HG03571 (cell line): ENCODE data around the gene OR51A7.
"Not testable (repeated sequence)": the region's sequence is repeated elsewhere in the genome, so short reads cannot be mapped to it uniquely, and the experiment has no call there.

Experiments used
- ATAC-seq: cut with Tn5 transposase; IDR thresholded peaks from one replicate; pipeline ENCODE4 v1.9.1; 2021; ENCODE audit not compliant: unreplicated experiment

Gene OR51A7

DNA sequence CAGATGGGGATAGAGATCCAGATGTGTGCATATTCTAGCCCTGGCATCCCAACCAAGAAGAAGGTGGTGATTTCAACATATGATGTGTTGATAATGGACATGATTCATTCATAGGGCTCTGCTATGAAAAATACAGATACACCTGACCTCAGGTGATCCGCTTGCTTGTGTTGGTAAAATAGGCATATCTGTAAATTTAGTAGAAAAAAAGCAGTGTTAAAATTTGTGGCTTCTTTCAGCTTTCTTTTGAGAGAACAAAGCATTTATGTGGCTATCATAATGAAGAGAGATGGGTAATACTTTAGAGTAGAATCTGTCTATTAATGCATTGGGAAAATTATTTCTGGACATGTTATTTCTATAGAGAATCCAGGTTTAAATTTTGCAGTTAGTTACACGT lies 52.0 kb downstream of the OR51A7 start, which contains the start of gene OR51A2:
Gene OR51A2 (minus strand): TSS at position 101 of the 400 bp plus-strand sequence. CDS start 0 bp downstream, at position 101.
- ATAC-seq, result not testable (repeated sequence)

- ATAC-seq, result no peak
Observed at GRCh38 chr11:4957396-4957795, 53.8 kb downstream of the OR51A7 start.
